22Rv1 (cell line): ENCODE data around the gene BPIFB4.

Source experiments
- H3K27ac ChIP-seq: fragments of 450-650 bp; 2 replicates; pipeline ENCODE4 v1.5.1; 2017
- CTCF ChIP-seq: fragments of 450-650 bp; IDR thresholded peaks from 2 replicates; pipeline ENCODE4 v1.5.1; 2017; ENCODE audit warnings: mild to moderate bottlenecking
- ZFX ChIP-seq: fragments of 450-650 bp; IDR thresholded peaks from 2 replicates; pipeline ENCODE4 v1.6.1; 2017; ENCODE audit warnings: antibody characterized with exemption, borderline replicate concordance

BPIFB4 gene

GRCh38 chr20:33061658-33062028 lies 17.8 kb upstream of the BPIFB4 start:
- no peak for TF ChIP-seq CTCF
- TF ChIP-seq ZFX, result no peak
- no peak overlapping the region for H3K27ac ChIP-seq

DNA sequence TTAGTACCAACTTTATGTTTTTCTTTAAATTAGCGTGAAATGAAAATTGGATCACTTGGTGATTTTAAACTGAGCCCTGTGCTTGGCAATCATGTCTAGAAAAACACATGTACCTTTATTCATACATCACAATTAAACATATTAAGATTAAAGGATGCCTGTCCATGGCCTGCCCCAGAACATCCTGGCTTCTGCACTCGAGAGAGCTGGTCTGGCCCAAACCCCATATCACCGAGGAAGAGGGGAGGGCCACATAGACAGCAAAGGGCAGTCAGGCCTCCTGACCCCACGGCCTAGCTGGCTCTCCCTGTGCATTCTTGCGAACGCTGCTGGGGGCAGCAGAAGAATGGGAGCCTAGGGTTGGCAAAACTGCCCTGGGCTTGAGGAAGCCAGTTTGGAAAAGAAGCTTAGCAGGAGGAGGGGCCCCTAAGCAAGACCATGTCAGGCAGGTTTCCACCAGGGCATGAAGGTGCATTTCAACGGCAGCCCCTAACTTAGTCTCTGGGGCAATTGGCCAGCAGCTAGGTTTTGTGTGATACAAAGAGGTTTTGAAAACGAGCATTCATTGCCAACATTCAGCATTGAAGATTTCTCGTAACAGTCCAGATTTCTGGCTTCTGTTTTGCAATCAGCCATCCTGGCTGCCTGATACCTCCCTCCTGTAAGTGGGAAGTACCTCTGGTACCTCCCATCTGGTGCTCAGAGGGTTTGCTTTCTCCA lies 17.2 kb upstream of the BPIFB4 start:
- TF ChIP-seq ZFX, result no peak
- no peak for TF ChIP-seq CTCF
- no peak overlapping the region for H3K27ac ChIP-seq

- TF ChIP-seq ZFX (no peak), CTCF (no peak)
- H3K27ac ChIP-seq, result no peak overlapping the region
These were observed 16.7 kb upstream of the BPIFB4 start for GRCh38 chr20:33062825-33063149.

DNA sequence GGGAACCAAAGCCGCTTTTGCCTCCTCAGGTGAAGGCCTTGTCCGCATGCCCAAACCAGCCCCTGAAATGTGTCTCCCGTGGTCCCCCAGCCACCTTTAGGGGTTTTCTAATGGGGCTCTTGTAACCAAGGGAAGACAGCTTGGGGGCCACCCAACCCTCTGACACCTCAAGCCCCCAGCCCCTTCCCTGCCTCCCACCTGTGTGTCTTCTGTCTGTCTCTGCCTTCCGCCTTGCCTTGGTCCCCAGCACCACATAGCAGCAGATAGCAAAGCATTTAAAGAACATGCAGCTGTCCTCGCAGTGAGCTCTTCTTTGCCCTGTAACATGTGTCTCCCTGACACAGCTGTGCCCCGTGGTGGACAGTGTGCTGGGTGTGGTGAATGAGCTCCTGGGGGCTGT lies 16.2 kb upstream of the BPIFB4 start:
- H3K27ac ChIP-seq, result no peak overlapping the region
- no peak for TF ChIP-seq CTCF
- no peak for TF ChIP-seq ZFX

DNA sequence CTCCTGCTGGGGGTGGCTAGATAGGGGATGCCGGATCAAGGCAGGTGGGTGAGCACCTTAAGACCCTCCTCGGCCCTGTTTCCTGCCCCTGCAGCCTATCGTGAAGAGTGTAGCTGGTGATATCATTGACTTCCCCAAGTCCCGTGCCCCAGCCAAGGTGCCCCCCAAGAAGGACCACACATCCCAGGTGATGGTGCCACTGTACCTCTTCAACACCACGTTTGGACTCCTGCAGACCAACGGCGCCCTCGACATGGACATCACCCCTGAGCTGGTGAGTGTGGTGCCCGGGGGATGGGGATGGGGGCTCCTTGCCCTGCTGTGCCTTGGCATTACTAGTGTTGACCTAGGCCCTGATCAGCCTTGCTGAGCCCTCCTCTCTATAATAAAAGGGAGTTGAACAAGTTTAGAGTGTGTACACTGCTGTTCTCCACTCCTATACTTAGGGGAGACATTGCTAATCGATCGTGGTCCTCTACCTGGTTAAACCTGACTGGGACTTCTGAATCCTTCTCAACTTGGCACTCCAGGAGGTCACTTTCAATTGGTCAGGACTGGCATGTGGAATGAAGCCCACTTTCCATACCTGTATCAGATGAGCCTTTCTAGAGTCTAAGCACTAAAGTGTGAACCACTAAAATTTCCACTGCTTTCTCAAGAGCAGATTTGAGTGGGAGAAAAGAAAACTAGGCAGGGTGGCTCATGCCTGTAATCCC lies 14.7 kb upstream of the BPIFB4 start:
- TF ChIP-seq ZFX, result no peak
- TF ChIP-seq CTCF, result no peak

DNA sequence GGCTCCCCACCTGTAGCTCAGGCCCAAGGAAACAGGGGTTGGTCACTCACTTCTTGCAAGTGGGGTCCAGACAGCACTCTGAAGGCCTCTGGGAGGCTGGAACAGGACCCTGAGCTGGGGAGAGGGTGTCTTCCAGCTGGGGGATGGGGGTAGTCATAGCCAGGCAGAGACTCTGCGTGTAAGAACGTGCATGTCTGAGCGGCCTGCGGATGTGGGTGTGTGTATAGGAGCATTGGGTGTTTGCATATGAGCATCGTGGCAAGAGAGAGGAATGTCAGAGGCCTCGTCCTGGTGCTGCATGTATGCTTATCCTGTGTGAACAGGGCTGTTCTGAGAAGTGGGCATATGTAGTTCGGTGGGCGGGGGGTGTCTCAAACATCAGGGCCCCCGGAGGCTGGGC lies 13.7 kb upstream of the BPIFB4 start:
- no peak overlapping the region for H3K27ac ChIP-seq
- TF ChIP-seq CTCF (no peak), ZFX (no peak)

More for the DNA sequence above, 14.7 kb upstream of the BPIFB4 start:
- H3K27ac ChIP-seq, result no peak overlapping the region

- no peak overlapping the region for H3K27ac ChIP-seq
- no peak for TF ChIP-seq ZFX
- no peak for TF ChIP-seq CTCF
These were observed 11.6 kb upstream of the BPIFB4 start for GRCh38 chr20:33067806-33068205.
